Measurements from ENCODE around the gene THYN1.

The THYN1 gene

GRCh38 chr11:134223121-134223520, 30.0 kb downstream of the THYN1 start:
- DNase-seq (ENCODE audit: low spot score), result no peak

- no peak for DNase-seq (ENCODE audit: low spot score)
Observed at GRCh38 chr11:134216816-134217215, 36.3 kb downstream of the THYN1 start.

- DNase-seq (ENCODE audit: low spot score), result no peak
Observed at GRCh38 chr11:134215836-134216235, 37.3 kb downstream of the THYN1 start.

- no peak for DNase-seq (ENCODE audit: low spot score)
Observed at GRCh38 chr11:134207538-134208239, 45.5 kb downstream of the THYN1 start.

GRCh38 chr11:134206185-134206584, 47.0 kb downstream of the THYN1 start:
- DNase-seq (ENCODE audit: low spot score), result no peak

GRCh38 chr11:134205729-134206128, 47.4 kb downstream of the THYN1 start:
- DNase-seq (ENCODE audit: low spot score), result no peak

- DNase-seq (ENCODE audit: low spot score), result no peak
Observed at GRCh38 chr11:134202661-134203060, 50.5 kb downstream of the THYN1 start.

GRCh38 chr11:134200688-134201087, 52.5 kb downstream of the THYN1 start:
- DNase-seq (ENCODE audit: low spot score), result no peak

GRCh38 chr11:134199531-134199930, 53.6 kb downstream of the THYN1 start:
- DNase-seq (ENCODE audit: low spot score), result no peak
